Panc1 (cell line): ENCODE results near the gene ZNF710.

ENCODE experiments used
- CTCF ChIP-seq: fragments of 450-650 bp; IDR thresholded peaks from 2 replicates; pipeline ENCODE4 v1.5.1; 2017; ENCODE audit warnings: mild to moderate bottlenecking
- POLR2AphosphoS5 ChIP-seq: IDR thresholded peaks from 2 replicates; pipeline ENCODE4 v1.6.1; 2012; ENCODE audit warnings: mild to moderate bottlenecking, low read depth, low read length, moderate library complexity

- TF ChIP-seq POLR2AphosphoS5, result no peak
- no peak for TF ChIP-seq CTCF
Observed at GRCh38 chr15:90000186-90001001, 730 bp upstream of the ZNF710 start.
